Activated CD4-positive, alpha-beta memory T cell treated with anti-CD3 and anti-CD28 coated beads for 36 hours (primary cell): ENCODE measurements around the gene STEAP3. TPM values are rescaled to one million over a fixed set of nuclear protein-coding genes. Genes with fewer than 3 reads are reported as not detected.

Experiments used
- CTCF ChIA-PET: fragments of 350-600 bp; sonication (Branson Sonifier 250); formaldehyde crosslinking; loops from one replicate; lab custom pipeline; 2021; ENCODE audit warnings: antibody characterized with exemption, inconsistent platforms; lab: Charles Lee
- POLR2A ChIA-PET: fragments of 350-600 bp; sonication (Branson Sonifier 250); formaldehyde crosslinking; loops from one replicate; lab custom pipeline; 2021; ENCODE audit warnings: antibody characterized with exemption; lab: Charles Lee
- DNase-seq: peaks from one replicate; pipeline ENCODE4 v3.0.0-alpha.2; 2020
- H3K27ac Mint-ChIP-seq: one replicate; pipeline ENCODE4 v1.8.0; 2021; ENCODE audit warnings: mixed read lengths
- H3K27me3 Mint-ChIP-seq: one replicate; pipeline ENCODE4 v1.8.0; 2021; ENCODE audit warnings: mixed read lengths
- H3K36me3 Mint-ChIP-seq: one replicate; pipeline ENCODE4 v1.8.0; 2021; ENCODE audit warnings: mixed read lengths
- H3K4me1 Mint-ChIP-seq: one replicate; pipeline ENCODE4 v1.8.0; 2021; ENCODE audit warnings: low read depth, mixed read lengths
- H3K4me3 Mint-ChIP-seq: one replicate; pipeline ENCODE4 v1.8.0; 2021; ENCODE audit warnings: mild to moderate bottlenecking, mixed read lengths
- H3K9me3 Mint-ChIP-seq: one replicate; pipeline ENCODE4 v1.8.0; 2021; ENCODE audit warnings: mixed read lengths
- intact Hi-C: fragments of 100-400 bp; cut with micrococcal nuclease; formaldehyde crosslinking; loops from one replicate; pipeline ENCODE4 v1.15.1; 2023
- total RNA-seq, 2 experiments: library from RNA; stranded (reverse); gene quantifications; one replicate each; pipeline ENCODE4 v1.2.3, GENCODE V29; 2021

STEAP3 gene
- total RNA-seq, 2 experiments from 2014 or later: 0.12 to 0.17 TPM

GRCh38 chr2:119181791-119182445, 41.7 kb upstream of the STEAP3 start:
- no peaks in the 10 kb centered on the region for H3K4me1 Mint-ChIP-seq
- no peak overlapping the region for H3K27ac Mint-ChIP-seq
- POLR2A ChIA-PET: no interaction called here
- H3K27me3 Mint-ChIP-seq: no peaks in the 10 kb centered on the region
- no peak overlapping the region for H3K4me3 Mint-ChIP-seq
- CTCF ChIA-PET: interaction anchor here (0.9 kb wide), 1 partner anchor 9 kb away, joined by 3 read pairs; no protein-coding TSS in a partner anchor
- intact Hi-C loops: no loop called here
- no peaks in the 10 kb centered on the region for H3K9me3 Mint-ChIP-seq
- H3K36me3 Mint-ChIP-seq: no peaks in the 10 kb centered on the region
- DNase-seq: no peak

GRCh38 chr2:119184512-119184911, 39.1 kb upstream of the STEAP3 start:
- no peak for DNase-seq
- Mint-ChIP-seq H3K36me3 (no peaks in the 10 kb centered on the region), H3K27me3 (no peaks in the 10 kb centered on the region), H3K27ac (no peak overlapping the region), H3K4me3 (no peak overlapping the region), H3K4me1 (no peaks in the 10 kb centered on the region), H3K9me3 (no peaks in the 10 kb centered on the region)
- intact Hi-C loops: no loop called here
- ChIA-PET CTCF (no interaction called here), POLR2A (no interaction called here)

- Mint-ChIP-seq H3K4me1 (no peaks in the 10 kb centered on the region), H3K4me3 (no peak overlapping the region), H3K36me3 (no peaks in the 10 kb centered on the region), H3K9me3 (no peaks in the 10 kb centered on the region), H3K27me3 (peaks cover 11% of the 10 kb centered on the region), H3K27ac (no peak overlapping the region)
- intact Hi-C loops: no loop called here
- CTCF ChIA-PET: no interaction called here
- POLR2A ChIA-PET: no interaction called here
- no peak for DNase-seq
Measured at GRCh38 chr2:119190321-119191111, 33.1 kb upstream of the STEAP3 start.

DNA sequence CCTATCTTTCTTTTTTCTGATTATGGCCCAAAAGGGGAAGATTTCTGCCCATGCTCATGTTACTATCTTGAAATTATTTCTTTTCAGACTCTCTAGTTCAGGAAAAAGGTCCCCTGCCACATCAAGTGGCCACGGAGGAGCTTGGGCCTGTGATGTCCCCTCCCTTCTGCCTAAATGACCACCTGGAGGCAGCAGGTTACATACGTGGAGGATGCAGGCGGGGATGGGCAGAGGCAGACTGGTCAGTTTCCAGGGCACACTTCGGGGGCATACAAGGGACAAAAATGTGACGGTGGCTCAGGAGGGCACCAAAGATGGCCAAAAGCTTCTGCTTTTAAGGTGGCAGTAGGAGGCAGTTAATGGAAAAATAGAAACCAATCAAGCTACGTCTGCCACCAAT, 30.7 kb upstream of the STEAP3 start:
- H3K4me1 Mint-ChIP-seq: no peaks in the 10 kb centered on the region
- ChIA-PET CTCF (interaction anchor here (1.1 kb wide), 1 partner anchor 20 kb away, joined by 3 read pairs; no protein-coding TSS in a partner anchor), POLR2A (no interaction called here)
- H3K27me3 Mint-ChIP-seq: peaks cover 11% of the 10 kb centered on the region
- DNase-seq: no peak
- H3K27ac Mint-ChIP-seq: no peak overlapping the region
- H3K9me3 Mint-ChIP-seq: no peaks in the 10 kb centered on the region
- no peak overlapping the region for H3K4me3 Mint-ChIP-seq
- intact Hi-C loops: no loop called here
- no peaks in the 10 kb centered on the region for H3K36me3 Mint-ChIP-seq

GRCh38 chr2:119195001-119195400, 28.6 kb upstream of the STEAP3 start:
- Mint-ChIP-seq H3K4me1 (no peaks in the 10 kb centered on the region), H3K4me3 (no peak overlapping the region), H3K27ac (no peak overlapping the region), H3K36me3 (no peaks in the 10 kb centered on the region), H3K9me3 (no peaks in the 10 kb centered on the region), H3K27me3 (peaks cover 13% of the 10 kb centered on the region)
- intact Hi-C loops: no loop called here
- ChIA-PET POLR2A (no interaction called here), CTCF (no interaction called here)
- no peak for DNase-seq

DNA sequence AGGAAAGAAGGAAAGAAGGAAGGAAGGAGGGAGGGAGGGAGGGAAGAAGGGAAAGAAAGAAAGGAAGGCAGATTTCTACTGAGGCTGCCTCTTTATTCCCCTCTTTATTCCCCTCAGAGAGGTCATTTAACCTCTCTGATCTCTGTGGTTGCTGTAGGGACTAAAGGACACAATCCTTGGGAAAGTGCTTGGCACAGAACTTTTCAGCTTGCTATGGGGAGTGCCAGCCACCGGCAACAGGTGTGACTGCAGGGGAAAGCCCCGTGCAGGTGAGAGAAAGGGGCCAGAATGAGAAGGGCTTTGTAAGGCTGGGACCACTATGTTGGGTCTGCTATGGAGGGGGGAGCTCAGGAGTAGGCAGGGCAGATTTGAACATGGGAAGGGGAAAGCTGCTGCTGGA, 27.7 kb upstream of the STEAP3 start:
- Mint-ChIP-seq H3K9me3 (no peaks in the 10 kb centered on the region), H3K36me3 (no peaks in the 10 kb centered on the region), H3K4me3 (no peak overlapping the region), H3K27me3 (peaks cover 9% of the 10 kb centered on the region), H3K27ac (no peak overlapping the region), H3K4me1 (no peaks in the 10 kb centered on the region)
- ChIA-PET POLR2A (no interaction called here), CTCF (no interaction called here)
- DNase-seq: no peak
- intact Hi-C loops: no loop called here

GRCh38 chr2:119196301-119197125, 27.1 kb upstream of the STEAP3 start:
- POLR2A ChIA-PET: no interaction called here
- no peaks in the 10 kb centered on the region for H3K36me3 Mint-ChIP-seq
- intact Hi-C loops: no loop called here
- CTCF ChIA-PET: no interaction called here
- H3K9me3 Mint-ChIP-seq: no peaks in the 10 kb centered on the region
- no peaks in the 10 kb centered on the region for H3K4me1 Mint-ChIP-seq
- no peak overlapping the region for H3K27ac Mint-ChIP-seq
- no peak overlapping the region for H3K4me3 Mint-ChIP-seq
- no peak for DNase-seq
- H3K27me3 Mint-ChIP-seq: peaks cover 9% of the 10 kb centered on the region

DNA sequence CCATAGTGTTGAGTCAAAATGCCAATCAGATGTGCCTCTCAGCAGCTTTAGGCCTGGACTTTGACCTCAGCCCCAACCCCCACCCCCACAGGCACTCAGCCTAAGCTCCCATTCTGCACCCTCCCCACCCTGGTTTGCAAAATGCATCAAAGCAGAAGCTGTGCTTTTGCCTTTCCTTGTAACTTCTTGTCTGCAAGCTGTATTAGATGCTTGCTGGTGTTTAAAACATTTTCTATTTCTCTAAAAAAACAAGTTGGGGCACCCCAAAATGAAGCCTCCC, 26.6 kb upstream of the STEAP3 start:
- ChIA-PET POLR2A (no interaction called here), CTCF (no interaction called here)
- no peak overlapping the region for H3K4me3 Mint-ChIP-seq
- no peaks in the 10 kb centered on the region for H3K36me3 Mint-ChIP-seq
- no peaks in the 10 kb centered on the region for H3K4me1 Mint-ChIP-seq
- no peaks in the 10 kb centered on the region for H3K9me3 Mint-ChIP-seq
- H3K27me3 Mint-ChIP-seq: peaks cover 9% of the 10 kb centered on the region
- no peak for DNase-seq
- intact Hi-C loops: no loop called here
- H3K27ac Mint-ChIP-seq: no peak overlapping the region

DNA sequence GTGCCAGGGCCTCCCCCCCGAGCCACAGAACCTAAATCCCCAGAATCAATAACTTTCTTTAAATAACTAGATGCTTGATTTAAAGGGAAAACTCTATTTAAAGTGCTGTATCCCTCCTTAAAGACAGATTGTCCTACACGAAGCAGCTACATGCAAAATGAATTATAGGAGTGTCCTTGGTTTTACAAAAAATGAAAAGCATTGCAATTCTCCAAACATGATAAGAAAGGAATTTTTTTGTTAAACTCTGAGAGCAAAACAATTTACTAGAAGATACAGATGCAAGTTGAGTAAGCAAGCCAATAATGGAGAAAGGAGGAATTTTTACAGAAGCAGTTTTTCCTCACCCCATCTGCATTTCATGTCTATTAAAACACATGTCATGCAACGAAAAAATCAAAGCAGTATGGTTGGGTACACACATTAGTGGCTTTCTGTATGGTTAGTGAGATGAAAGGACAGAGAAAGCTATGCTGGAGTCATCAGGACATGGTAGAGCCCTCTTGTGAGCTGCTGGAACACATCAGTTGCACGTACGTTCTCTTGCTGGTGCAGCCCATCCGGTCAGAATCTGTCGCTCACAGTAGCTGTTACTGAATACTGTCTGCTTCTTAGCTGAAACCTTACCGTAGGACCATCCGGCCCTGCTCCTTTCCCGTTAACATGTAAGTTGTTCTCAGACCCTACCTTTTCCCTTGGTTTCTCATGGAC, 25.9 kb upstream of the STEAP3 start:
- DNase-seq: no peak
- Mint-ChIP-seq H3K27me3 (peaks cover 9% of the 10 kb centered on the region), H3K4me1 (no peaks in the 10 kb centered on the region), H3K4me3 (no peak overlapping the region), H3K9me3 (no peaks in the 10 kb centered on the region), H3K36me3 (no peaks in the 10 kb centered on the region), H3K27ac (no peak overlapping the region)
- CTCF ChIA-PET: interaction anchor here (0.8 kb wide), 1 partner anchor 68 kb away, joined by 3 read pairs; no protein-coding TSS in a partner anchor
- POLR2A ChIA-PET: no interaction called here
- intact Hi-C loops: no loop called here

DNA sequence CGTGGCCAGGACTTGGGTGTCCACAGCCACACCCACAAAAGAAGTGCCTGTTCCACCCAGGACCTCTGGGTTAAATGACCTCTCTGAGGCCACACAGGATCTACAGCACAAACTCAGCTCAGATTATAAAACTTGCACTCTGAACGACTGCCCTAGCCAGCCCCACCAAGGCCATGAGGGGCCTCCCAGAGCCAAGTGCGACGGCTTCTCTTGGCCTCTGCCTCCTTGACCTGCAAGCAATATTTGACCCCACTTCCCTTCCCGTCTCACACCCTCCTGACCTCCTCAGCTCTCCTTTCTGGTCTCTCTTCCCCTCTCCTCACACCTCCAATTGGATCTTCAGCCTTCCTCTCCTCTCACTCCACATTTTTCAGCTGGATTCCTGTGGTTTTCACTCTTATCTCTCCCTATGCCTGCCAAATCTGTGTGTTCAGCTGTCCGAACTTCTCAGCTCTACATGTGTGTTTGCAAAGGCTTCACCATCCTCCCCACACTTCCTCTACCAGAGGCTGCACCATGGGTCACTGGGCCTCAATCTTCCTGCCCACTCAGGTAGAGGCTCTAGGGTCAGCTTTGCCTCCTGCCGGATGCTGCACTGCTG, 25.3 kb upstream of the STEAP3 start:
- no peak overlapping the region for H3K4me3 Mint-ChIP-seq
- no peak for DNase-seq
- intact Hi-C loops: no loop called here
- H3K27ac Mint-ChIP-seq: no peak overlapping the region
- H3K4me1 Mint-ChIP-seq: no peaks in the 10 kb centered on the region
- no peaks in the 10 kb centered on the region for H3K36me3 Mint-ChIP-seq
- CTCF ChIA-PET: interaction anchor here (0.8 kb wide), 1 partner anchor 67 kb away, joined by 3 read pairs; no protein-coding TSS in a partner anchor
- no peaks in the 10 kb centered on the region for H3K9me3 Mint-ChIP-seq
- peaks cover 9% of the 10 kb centered on the region for H3K27me3 Mint-ChIP-seq
- POLR2A ChIA-PET: no interaction called here

DNA sequence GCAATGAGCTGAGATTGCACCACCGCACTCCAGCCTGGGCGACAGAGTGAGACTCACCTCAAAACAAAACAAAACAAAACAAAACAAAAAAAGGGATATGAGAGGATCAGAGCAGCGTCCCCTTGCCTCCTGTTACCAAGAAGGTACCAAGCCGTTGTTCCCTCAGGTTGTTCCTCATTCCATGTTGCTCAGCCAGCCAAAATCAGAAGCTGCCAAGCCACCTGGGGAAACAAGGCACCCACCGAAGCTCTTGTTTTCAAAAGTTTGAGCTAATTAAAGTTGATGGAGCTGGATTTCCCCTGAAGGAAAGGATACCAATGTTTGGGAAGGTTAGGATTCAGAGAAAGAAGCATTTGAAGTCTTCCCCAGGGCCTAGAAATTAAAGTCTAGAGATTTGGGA, 21.8 kb upstream of the STEAP3 start:
- ChIA-PET CTCF (interaction anchor here (0.7 kb wide), 1 partner anchor 63 kb away, joined by 3 read pairs; no protein-coding TSS in a partner anchor), POLR2A (no interaction called here)
- no peak for DNase-seq
- Mint-ChIP-seq H3K9me3 (no peaks in the 10 kb centered on the region), H3K27me3 (peaks cover 4% of the 10 kb centered on the region), H3K27ac (no peak overlapping the region), H3K4me1 (no peaks in the 10 kb centered on the region), H3K36me3 (no peaks in the 10 kb centered on the region), H3K4me3 (no peak overlapping the region)
- intact Hi-C loops: no loop called here
